22Rv1 (cell line): ENCODE results near the gene MYOD1.

Experiments
- ZFX ChIP-seq: fragments of 450-650 bp; IDR thresholded peaks from 2 replicates; pipeline ENCODE4 v1.6.1; 2017; ENCODE audit warnings: antibody characterized with exemption, borderline replicate concordance
- TF ChIP-seq, protein P1 (sequence below): fragments of 450-650 bp; IDR thresholded peaks from 2 replicates; pipeline ENCODE4 v1.5.1; 2017; ENCODE audit warnings: mild to moderate bottlenecking

DNA sequence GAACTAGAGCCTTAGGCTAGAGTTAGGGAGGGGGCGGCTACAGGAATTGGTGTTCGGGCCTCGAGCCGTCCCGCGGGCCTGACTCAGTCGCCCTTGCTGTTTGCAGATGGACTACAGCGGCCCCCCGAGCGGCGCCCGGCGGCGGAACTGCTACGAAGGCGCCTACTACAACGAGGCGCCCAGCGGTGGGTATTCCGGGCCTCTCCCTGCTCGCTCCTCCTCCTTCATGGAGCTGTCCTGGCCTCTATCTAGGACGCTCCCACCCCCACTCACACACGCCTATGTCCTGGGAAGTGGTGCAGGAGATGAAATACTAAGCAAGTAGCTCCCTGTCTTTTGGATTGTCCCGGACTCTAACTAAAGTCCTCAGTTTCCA is 1.4 kb downstream of the MYOD1 start:
- TF ChIP-seq, protein P1, sequence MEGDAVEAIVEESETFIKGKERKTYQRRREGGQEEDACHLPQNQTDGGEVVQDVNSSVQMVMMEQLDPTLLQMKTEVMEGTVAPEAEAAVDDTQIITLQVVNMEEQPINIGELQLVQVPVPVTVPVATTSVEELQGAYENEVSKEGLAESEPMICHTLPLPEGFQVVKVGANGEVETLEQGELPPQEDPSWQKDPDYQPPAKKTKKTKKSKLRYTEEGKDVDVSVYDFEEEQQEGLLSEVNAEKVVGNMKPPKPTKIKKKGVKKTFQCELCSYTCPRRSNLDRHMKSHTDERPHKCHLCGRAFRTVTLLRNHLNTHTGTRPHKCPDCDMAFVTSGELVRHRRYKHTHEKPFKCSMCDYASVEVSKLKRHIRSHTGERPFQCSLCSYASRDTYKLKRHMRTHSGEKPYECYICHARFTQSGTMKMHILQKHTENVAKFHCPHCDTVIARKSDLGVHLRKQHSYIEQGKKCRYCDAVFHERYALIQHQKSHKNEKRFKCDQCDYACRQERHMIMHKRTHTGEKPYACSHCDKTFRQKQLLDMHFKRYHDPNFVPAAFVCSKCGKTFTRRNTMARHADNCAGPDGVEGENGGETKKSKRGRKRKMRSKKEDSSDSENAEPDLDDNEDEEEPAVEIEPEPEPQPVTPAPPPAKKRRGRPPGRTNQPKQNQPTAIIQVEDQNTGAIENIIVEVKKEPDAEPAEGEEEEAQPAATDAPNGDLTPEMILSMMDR: no peak
- no peak for TF ChIP-seq ZFX
